HFF-Myc (cell line): Measurements from ENCODE around the gene MYB.

Experiments
- DNase-seq: peaks from one replicate; pipeline ENCODE4 v3.0.0-alpha.2; 2011; ENCODE audit warnings: low read depth; ENCODE audit errors: extremely low read depth
- H3K4me3 ChIP-seq: replicated peaks from 2 replicates; pipeline ENCODE4 v1.5.1; 2011; ENCODE audit warnings: low read depth, mild to moderate bottlenecking, control low read depth, low read length
- CTCF ChIP-seq: IDR thresholded peaks from 2 replicates; pipeline ENCODE4 v1.5.1; 2012; ENCODE audit warnings: mild to moderate bottlenecking, low read depth, low read length, control low read depth; ENCODE audit errors: missing control alignments

The MYB gene

GRCh38 chr6:135212020-135212806, 31.1 kb downstream of the MYB start:
- TF ChIP-seq CTCF, result no peak
- H3K4me3 ChIP-seq, result no peak overlapping the region
- DNase-seq, result peak; percentile 12

- no peak for DNase-seq
- H3K4me3 ChIP-seq, result no peak overlapping the region
- no peak for TF ChIP-seq CTCF
Observed at GRCh38 chr6:135212935-135213334, 31.8 kb downstream of the MYB start.

GRCh38 chr6:135213616-135214015, 32.5 kb downstream of the MYB start:
- no peak overlapping the region for H3K4me3 ChIP-seq
- TF ChIP-seq CTCF, result no peak
- DNase-seq, result no peak

- H3K4me3 ChIP-seq, result no peak overlapping the region
- TF ChIP-seq CTCF, result no peak
- DNase-seq, result no peak
Observed at GRCh38 chr6:135215160-135215559, 34.1 kb downstream of the MYB start.

GRCh38 chr6:135215563-135215962, 34.5 kb downstream of the MYB start:
- no peak for TF ChIP-seq CTCF
- DNase-seq, result no peak
- H3K4me3 ChIP-seq, result no peak overlapping the region

- H3K4me3 ChIP-seq, result no peak overlapping the region
- DNase-seq, result no peak
- TF ChIP-seq CTCF, result no peak
Observed at GRCh38 chr6:135217663-135218062, 36.6 kb downstream of the MYB start.

GRCh38 chr6:135219346-135219745, 38.2 kb downstream of the MYB start:
- no peak overlapping the region for H3K4me3 ChIP-seq
- no peak for DNase-seq
- no peak for TF ChIP-seq CTCF
